Stomach (tissue), 9 donors: ENCODE data around the gene RGS19. TPM values are rescaled to one million over a fixed set of nuclear protein-coding genes. Genes with fewer than 3 reads are reported as not detected.

Source experiments
- DNase-seq, 2 donors: peaks; one replicate each; pipeline versions ENCODE4 v3.0.0 to v3.0.0-alpha.2; 2013 to 2019
- H3K27ac ChIP-seq, 5 donors: fragments of 200-600 bp in 4 of 5; sonication (generic) in 4 of 5; one replicate each; pipeline ENCODE4 v1.5.1; 2013 to 2019; ENCODE audit warnings: mild to moderate bottlenecking in 1 of 5, moderate library complexity in 1 of 5
- H3K27me3 ChIP-seq, 3 donors: fragments of 200-600 bp; sonication (generic); one replicate each; pipeline ENCODE4 v1.5.1; 2017 to 2019; ENCODE audit warnings: mixed run types in 1 of 3
- H3K36me3 ChIP-seq, 4 donors: fragments of 200-600 bp; sonication (generic); 1 replicate in 3 of 4; 2 replicates in 1 of 4; pipeline ENCODE4 v1.5.1; 2016 to 2019
- H3K4me1 ChIP-seq, 4 donors: fragments of 200-600 bp; sonication (generic); one replicate each; pipeline ENCODE4 v1.5.1; 2016 to 2019
- H3K4me3 ChIP-seq, 4 donors: fragments of 200-600 bp; sonication (generic) in 3 of 4; one replicate each; pipeline ENCODE4 v1.5.1; 2016 to 2019; ENCODE audit warnings: mild to moderate bottlenecking in 1 of 4
- H3K9me3 ChIP-seq, 4 donors: fragments of 200-600 bp; sonication (generic); one replicate each; pipeline ENCODE4 v1.5.1; 2016 to 2019
- CTCF ChIP-seq, 7 experiments: fragments of 450-650 bp in 4 of 7; fragments of 200-600 bp in 3 of 7; sonication (generic) in 3 of 7; IDR thresholded peaks; one replicate each; pipeline ENCODE4 v1.5.1; 2016 to 2019; ENCODE audit warnings: antibody characterized with exemption in 7 of 7, control low read depth in 2 of 7, mild to moderate bottlenecking in 1 of 7
- EP300 ChIP-seq: sonication (generic); formaldehyde crosslinking; IDR thresholded peaks from one replicate; pipeline ENCODE4 v1.6.1; 2017; ENCODE audit warnings: antibody characterized with exemption
- POLR2A ChIP-seq, 4 donors: fragments of 450-650 bp; IDR thresholded peaks; one replicate each; pipeline ENCODE4 v1.6.1; 2016; ENCODE audit warnings: antibody characterized with exemption in 4 of 4, control low read depth in 2 of 4, mild to moderate bottlenecking in 1 of 4, moderate library complexity in 1 of 4
- POLR2AphosphoS5 ChIP-seq, 3 donors: sonication (generic); formaldehyde crosslinking; IDR thresholded peaks; one replicate each; pipeline ENCODE4 v1.6.1; 2016; ENCODE audit warnings: antibody characterized with exemption in 3 of 3
- WGBS, 5 donors: extraction: QIAGEN DNeasy Blood & Tissue Kit in 3 of 5; methylation state at CpG; one replicate each; pipeline versions ENCODE4 v1.1.5 to v1.1.7; 2013 to 2018; 5-methylcytosine and 5-hydroxymethylcytosine counted together
- intact Hi-C: fragments of 100-400 bp; cut with DNase I; formaldehyde crosslinking; loops from one replicate; pipeline ENCODE4 v1.15.1; 2023; ENCODE audit warnings: low total_unique reads
- polyA plus RNA-seq, 3 donors: library from polyadenylated mRNA; stranded (reverse); fragments of 200-250 nt; gene quantifications; one replicate each; pipeline ENCODE4 v1.2.3, GENCODE V29; 2013
- total RNA-seq, 5 donors: library from RNA; depleted of rRNA; stranded (reverse); fragments of >200 nt; gene quantifications; one replicate each; pipeline versions ENCODE4 v1.1.0 to v1.2.3, GENCODE V29; 2014 to 2016
- donor health status: healthy with polysubstance abuse.
- donor health status: Bipolar disorder and iron deficiency.
- donor health status: healthy.

RGS19 gene
- total and polyA plus RNA-seq, 8 donors = 3.1 to 17.2 (median 10.1) TPM; not detected in 3

GRCh38 chr20:64067005-64067632 lies 12.2 kb downstream of the RGS19 start:
- Histone ChIP-seq H3K27ac (no peak overlapping the region), H3K4me3 (no peak overlapping the region), H3K9me3 (no peaks in the 10 kb centered on the region), H3K4me1 (peaks cover 31 to 53% (median 36%) of the 10 kb centered on the region in 4 donors), H3K27me3 (no peaks in the 10 kb centered on the region), H3K36me3 (peaks cover 0 to 18% (median 14%) of the 10 kb centered on the region in 4 donors)
- no peak for DNase-seq
- intact Hi-C loops = no loop called here
- TF ChIP-seq CTCF (IDR thresholded peaks at IDR 0.05) (no peak), POLR2AphosphoS5 (IDR thresholded peaks at IDR 0.05) (no peak), EP300 (no peak), POLR2A (IDR thresholded peaks at IDR 0.05) (no peak)
- WGBS, 5 donors = 78 to 91% (median 80%) methylated on average over 6 of the region's 6 CpGs

GRCh38 chr20:64065974-64066343 lies 13.4 kb downstream of the RGS19 start:
- intact Hi-C loops = no loop called here
- no peaks in the 10 kb centered on the region for H3K9me3 ChIP-seq
- peaks cover 31 to 55% (median 37%) of the 10 kb centered on the region in 4 donors for H3K4me1 ChIP-seq
- no peak overlapping the region for H3K4me3 ChIP-seq
- peaks cover 0 to 8% (median 5%) of the 10 kb centered on the region in 4 donors for H3K36me3 ChIP-seq
- no peaks in the 10 kb centered on the region for H3K27me3 ChIP-seq
- DNase-seq = peak in 1 of 2 donors; percentile 55
- no peak for TF ChIP-seq POLR2A (IDR thresholded peaks at IDR 0.05)
- no peak for TF ChIP-seq POLR2AphosphoS5 (IDR thresholded peaks at IDR 0.05)
- WGBS, 5 donors = 33 to 48% (median 36%) methylated on average over 4 to 5 of the region's 5 CpGs
- no peak overlapping the region for H3K27ac ChIP-seq

- Histone ChIP-seq H3K27me3 (no peaks in the 10 kb centered on the region), H3K4me3 (no peak overlapping the region), H3K4me1 (peaks cover 31 to 55% (median 37%) of the 10 kb centered on the region in 4 donors), H3K9me3 (no peaks in the 10 kb centered on the region), H3K27ac (no peak overlapping the region), H3K36me3 (peaks cover 0 to 5% (median under 1%) of the 10 kb centered on the region in 4 donors)
- no peak for TF ChIP-seq POLR2AphosphoS5 (IDR thresholded peaks at IDR 0.05)
- no peak for TF ChIP-seq EP300
- TF ChIP-seq CTCF (IDR thresholded peaks at IDR 0.05) = no peak
- TF ChIP-seq POLR2A (IDR thresholded peaks at IDR 0.05) = no peak
- no peak for DNase-seq
- WGBS, 5 donors = 43 to 56% (median 49%) methylated on average over 26 to 27 of the region's 27 CpGs
- intact Hi-C loops = no loop called here
These were observed 14.0 kb downstream of the RGS19 start for GRCh38 chr20:64065062-64065973.

- Histone ChIP-seq H3K27ac (peak overlapping the region in 3 of 5 donors; percentile 81 to 87 (median 86)), H3K4me3 (peak overlapping the region; percentile 68 to 98 (median 96))
- peak in 1 of 2 donors; percentile 49 for DNase-seq
These were observed 15.1 kb downstream of the RGS19 start for GRCh38 chr20:64064145-64064698.

More at GRCh38 chr20:64064145-64064698, 15.1 kb downstream of the RGS19 start:
- WGBS, 5 donors = 22 to 46% (median 40%) methylated on average over 12 of the region's 12 CpGs
- no peaks in the 10 kb centered on the region for H3K36me3 ChIP-seq
- intact Hi-C loops = no loop called here
- TF ChIP-seq POLR2AphosphoS5 (IDR thresholded peaks at IDR 0.05) (no peak), EP300 (no peak), POLR2A (IDR thresholded peaks at IDR 0.05) (no peak), CTCF (IDR thresholded peaks at IDR 0.05) (no peak)
- no peaks in the 10 kb centered on the region for H3K9me3 ChIP-seq
- H3K27me3 ChIP-seq = no peaks in the 10 kb centered on the region
- peaks cover 32 to 48% (median 37%) of the 10 kb centered on the region in 4 donors for H3K4me1 ChIP-seq
